NCI-H524 (cell line): ENCODE data around the gene KCNS3.

ENCODE experiments used
- DNase-seq, 2 experiments: peaks; one replicate each; lab custom pipeline; 2025; lab: John Stamatoyannopoulos, UW

The KCNS3 gene, protein sequence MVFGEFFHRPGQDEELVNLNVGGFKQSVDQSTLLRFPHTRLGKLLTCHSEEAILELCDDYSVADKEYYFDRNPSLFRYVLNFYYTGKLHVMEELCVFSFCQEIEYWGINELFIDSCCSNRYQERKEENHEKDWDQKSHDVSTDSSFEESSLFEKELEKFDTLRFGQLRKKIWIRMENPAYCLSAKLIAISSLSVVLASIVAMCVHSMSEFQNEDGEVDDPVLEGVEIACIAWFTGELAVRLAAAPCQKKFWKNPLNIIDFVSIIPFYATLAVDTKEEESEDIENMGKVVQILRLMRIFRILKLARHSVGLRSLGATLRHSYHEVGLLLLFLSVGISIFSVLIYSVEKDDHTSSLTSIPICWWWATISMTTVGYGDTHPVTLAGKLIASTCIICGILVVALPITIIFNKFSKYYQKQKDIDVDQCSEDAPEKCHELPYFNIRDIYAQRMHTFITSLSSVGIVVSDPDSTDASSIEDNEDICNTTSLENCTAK

DNA sequence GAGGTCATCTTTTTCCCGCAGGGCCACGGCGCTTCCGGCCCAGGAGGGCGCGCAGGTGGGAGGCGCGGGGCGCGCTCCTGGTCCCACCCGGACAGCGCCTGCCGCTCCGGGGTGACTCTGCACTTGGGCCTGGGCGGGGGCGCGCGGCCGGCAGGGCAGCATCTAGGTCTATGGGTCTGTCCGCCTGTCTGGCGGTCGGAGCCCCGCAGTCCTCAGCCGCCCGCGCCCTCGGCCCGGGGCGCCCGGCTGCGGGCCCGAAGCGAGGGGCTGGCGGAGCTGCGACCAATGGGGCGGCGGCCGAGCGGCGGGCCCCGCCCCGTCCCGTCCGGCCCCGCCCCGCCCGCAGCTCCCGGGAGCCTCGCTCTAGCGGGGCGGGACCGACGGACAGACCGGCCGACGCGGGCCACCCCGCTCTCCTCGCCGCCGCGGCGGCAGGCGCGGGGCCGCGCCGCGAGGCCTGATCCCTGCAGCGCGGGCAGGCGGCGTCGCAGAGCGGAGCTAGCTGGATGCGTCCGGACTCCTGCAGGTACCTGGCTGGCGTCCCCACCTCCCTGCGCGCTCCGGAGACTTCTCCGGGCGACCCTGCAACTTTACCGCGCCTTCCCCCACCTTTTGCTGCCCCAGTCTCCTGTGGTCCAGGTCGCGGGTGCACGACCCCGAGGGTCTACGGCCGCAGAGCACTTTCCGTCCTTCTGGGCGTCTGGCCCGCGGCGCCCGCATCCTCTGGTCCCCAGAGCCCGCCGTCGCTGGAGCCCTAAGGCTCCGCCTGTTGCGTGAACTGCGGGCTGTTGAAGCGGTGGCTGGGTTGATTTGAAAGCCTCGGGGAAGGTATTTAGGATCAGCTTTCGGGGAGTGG lies at the start of gene KCNS3:
Gene KCNS3 (plus strand): TSS at position 387 of the 856 bp plus-strand sequence. CDS start 52,342 bp downstream, outside the sequence.
- peak; percentile 26 to 61 for DNase-seq

DNA sequence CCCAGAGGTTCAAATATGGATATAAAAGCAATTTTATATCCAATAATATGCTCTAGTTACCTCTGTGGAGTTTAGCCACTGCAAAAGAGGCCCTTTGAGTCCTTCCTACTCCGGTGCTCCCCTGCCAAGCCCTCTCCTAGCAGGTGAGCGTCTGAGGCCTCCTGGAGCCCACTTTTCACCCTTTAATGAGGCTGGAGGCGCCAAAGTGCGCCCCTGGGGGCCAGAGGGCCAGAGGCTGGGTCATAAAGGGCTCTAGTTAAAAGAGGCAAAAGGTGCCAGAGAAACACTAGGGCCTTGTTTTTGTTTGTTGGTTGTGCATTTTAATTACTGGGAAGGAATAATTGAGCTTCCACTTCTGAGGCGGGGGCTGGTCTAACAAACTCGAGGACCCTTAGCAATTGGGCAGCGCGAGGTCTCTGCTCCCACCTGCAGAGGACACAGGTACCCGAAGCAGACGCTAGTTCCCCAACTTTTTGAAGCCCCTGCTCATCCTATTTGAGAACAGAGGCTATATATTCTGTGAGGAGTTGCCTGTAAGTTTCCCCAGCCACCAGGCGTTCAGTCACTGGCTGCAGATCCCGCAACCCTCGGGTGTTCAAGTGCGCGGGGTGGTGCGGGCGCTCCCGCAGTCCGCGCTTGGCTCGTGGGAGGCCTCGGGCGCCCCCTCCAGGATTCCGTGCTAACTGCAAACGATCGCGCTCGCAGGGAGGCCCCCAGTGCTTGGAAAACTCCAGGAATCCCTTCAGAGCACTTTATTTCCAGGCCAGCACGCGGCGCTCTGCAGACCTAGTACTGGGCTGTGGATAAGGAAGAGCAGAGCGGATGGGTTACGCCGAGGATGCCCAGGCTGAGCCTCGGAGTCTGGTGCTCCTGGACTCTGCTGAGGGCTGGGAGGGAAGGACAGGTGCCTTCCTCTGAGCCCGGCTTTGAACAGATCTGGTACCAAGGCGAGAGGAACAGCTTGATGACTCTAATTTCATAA lies 48.1 kb upstream of the KCNS3 start:
- peak; percentile 19 to 69 for DNase-seq

DNA sequence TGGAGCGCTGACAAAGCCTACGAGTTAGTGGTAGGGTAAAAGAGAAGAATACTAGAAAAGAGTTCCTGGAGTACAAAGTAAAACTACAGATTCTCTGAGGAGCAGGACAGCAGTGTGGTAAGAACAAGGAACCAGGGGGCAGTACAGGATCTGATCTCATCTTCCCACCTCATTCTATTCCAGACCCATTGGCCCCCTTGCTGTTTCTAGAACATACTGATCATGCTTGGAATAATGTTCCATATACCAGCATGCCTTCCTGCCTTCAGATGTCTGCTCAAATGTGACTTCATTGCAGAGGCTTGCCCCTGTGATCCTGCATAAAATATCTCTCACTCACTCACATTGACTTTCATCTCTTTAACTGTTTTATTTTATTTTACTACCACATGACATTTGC lies 43.0 kb upstream of the KCNS3 start:
- DNase-seq, result no peak

DNA sequence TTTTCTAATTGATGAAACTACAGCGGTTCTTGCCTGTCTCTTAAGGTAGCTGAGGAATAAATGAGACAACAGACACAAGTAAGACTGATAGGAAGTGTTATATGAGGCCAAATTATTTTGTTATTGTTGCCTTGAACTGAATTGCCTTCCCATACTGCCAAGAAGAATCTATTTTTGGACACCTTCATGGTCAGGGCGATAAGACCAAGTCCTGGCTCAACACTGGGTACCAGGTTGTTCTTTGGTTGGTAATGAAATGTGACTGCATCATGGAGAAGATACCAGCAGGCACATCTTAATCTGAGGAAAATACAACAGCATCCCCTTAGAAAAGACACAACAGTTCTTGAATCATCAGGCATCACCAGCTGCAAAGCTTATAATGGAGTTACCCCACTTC lies 38.5 kb upstream of the KCNS3 start:
- no peak for DNase-seq

DNA sequence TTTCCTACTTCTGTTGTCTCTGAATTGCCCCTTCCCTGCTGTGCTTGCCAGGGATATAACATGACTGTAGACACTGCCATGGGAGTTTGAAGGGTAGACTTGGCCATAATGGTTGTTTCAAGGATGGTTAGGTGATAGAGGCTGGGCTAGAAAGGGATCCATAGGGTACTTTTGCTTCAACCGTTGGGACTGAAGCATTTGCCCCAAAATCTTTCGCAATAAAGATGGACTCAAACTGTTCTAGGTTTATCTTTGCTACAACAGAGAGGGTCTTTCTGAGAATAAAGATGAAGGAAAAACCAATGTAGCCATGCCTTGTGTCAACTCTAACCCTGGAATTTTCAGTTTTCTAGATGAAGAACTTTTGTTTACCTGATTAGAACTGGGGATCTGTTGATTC lies 35.0 kb upstream of the KCNS3 start:
- no peak for DNase-seq

DNA sequence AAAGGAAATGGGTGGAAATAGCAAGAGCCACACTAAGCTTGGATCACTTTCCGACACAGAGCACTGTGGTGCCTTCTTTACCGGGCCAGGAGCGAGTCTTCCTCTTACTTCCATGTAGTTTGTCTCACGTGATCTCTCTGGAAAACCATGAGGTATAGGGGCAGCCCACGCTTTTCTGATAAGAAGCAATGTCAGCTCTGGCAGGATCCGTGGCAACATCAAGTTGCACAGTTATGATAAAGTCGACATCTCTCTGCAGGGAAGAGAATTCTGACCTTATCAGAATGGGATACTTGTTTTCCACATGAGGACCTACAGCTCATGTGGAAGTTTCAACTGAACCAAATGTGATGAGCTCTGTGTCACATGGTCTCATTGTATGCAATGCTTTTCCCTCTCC lies 32.7 kb upstream of the KCNS3 start:
- DNase-seq, result no peak

DNA sequence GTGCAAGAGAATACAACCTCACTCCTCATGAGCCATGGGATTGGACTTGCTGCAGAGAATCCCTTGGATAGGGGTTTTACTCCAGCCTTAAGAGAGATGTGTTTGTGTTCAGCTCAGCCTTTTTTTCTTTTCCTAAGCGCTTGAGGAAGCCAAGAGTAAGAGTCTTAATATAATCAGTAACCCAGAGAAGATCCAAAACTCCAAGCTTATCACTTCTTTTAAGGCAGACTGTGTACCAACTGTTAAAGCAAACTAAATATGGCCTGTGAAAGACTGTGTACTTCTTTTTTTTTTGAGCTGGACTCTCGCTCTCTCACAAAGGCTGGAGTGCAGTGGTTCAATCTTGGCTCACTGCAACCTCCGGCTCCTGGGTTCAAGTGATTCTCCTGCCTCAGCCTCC lies 31.8 kb upstream of the KCNS3 start:
- no peak for DNase-seq

DNA sequence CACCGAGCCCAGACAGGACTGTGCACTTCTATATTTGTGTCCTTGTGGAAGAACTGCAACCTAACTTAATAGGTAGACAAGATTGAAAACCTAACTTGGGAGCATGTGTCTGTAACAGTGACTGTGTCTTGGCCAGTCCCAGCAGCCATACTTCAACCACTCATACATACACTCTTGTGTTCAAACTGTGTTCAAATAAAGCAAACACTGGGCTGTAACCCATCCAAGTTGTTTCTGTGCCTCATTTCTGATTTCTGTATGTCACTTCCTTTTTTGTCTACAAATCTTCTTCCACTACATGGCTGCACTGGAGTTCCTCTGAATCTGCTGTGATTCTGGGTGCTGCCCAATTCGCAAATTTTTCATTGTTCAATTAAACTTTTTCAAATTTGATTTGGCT lies 31.2 kb upstream of the KCNS3 start:
- no peak for DNase-seq

DNA sequence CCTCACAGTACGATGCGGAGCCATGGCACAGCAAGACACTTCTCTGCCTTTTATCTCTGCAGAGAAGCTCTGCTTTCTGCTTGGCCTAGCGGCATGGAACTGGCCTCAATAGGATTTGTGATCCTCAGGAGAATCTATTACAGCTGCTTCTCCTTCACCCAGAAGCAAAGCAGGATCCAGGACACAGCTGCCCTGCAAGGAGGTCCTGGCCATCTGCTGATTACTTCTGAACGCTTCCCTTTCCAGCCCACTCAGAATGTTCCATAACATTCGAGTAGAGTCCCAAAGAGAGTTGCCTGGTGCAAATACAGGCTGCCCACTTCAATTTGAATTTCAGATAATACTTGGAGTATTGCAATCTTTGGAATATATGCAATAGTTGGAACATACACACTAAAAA lies 29.2 kb upstream of the KCNS3 start:
- peak; percentile 49 to 84 for DNase-seq

DNA sequence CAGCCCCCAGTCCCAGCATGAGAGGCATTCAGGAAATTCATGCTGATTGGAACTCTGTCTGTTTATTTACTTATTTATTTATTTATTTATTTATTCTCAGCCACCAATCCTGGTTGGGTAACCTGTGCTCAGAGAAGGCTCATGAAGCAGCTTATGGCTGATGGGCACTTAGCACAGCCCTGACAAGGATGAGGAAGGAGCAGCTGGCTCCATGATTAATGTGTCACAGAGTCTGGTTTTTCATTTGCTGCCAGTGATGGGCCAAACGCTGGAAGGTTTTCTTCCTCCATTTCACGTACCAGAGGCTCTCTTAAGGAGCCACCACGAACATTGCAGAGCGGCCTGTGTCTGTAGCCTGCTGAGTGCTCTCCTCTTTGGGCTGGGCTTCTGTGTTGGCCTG lies 28.3 kb upstream of the KCNS3 start:
- peak; percentile 15 to 68 for DNase-seq

DNA sequence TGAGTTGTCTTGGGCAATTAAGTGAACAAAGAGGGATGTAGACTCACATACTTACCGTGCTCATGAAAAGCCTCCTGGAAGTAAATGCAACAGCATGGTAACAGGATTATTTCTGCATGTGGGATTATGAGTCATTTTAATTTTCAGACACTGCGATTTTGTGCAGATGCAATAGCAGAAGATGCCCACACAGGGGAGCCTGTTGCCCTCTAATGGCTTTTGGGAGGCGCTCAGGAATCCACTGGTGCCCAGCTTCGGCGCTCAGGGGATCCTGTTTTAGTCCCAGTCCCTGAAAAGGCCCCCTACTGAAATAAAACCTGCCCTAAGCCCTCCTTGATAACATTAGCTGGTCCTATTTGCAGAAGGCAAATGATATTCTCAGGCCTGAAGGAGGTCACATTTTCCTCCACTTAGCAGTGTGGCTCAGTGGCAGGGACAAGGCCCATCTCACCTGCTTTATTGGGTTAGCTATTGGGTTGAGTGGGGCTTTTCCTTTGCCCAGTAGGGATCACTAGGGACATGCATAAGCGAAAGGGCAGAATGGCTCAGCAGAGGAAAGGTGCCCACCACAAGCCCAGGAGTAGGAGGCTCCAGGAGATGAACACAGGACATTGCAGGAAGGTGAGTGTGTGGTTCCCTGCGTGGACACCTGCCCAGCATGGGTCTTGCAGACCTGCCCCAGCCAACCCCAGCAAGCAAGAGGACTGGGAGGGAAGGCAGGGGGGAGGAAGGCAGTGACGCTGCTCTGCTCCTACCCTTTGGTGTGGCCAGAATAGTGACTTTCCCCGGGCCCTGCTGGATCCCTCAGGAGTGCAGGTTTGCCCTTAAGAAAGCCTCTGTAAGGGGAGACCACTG lies 26.5 kb upstream of the KCNS3 start:
- peak; percentile 84 to 95 for DNase-seq

DNA sequence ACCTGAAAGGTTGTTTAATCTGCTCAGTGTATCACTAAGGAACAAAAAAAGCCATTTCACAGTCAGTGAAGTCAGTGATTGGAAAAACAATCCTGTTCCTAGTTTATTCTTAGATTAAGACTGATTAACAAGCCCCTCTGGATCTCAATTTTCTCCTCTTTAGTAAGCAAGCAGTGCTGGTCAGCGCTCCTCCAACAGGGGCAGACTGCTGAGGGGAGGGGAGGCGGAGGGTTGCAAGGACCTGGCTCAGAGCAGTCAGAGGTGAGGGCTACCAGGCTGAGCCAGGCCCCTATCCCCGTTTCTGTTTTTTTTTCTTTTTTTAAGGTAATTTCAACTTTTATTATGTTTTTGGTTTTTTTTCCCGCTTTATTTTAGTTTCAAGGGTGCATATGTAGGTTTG lies 24.7 kb upstream of the KCNS3 start:
- no peak for DNase-seq

DNA sequence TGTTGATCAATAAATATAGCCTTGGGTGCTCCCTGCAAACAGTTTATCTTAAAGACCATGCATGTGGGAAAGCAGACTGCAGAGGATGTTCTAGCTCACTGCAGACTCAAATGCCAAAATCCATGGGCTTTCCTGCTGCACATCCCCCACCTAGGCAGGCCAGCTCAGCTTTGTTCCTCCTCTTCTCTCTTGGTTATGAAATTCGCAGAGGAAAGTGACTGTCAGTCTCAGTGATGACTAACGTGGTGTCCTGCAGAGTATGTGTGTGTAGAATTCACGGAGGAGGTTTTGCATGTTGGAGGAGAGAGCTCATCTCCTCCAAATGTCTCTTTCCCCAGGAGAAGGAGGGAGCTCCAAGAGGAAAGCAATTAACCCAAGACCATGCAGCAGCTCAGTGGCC lies 21.4 kb upstream of the KCNS3 start:
- no peak for DNase-seq

DNA sequence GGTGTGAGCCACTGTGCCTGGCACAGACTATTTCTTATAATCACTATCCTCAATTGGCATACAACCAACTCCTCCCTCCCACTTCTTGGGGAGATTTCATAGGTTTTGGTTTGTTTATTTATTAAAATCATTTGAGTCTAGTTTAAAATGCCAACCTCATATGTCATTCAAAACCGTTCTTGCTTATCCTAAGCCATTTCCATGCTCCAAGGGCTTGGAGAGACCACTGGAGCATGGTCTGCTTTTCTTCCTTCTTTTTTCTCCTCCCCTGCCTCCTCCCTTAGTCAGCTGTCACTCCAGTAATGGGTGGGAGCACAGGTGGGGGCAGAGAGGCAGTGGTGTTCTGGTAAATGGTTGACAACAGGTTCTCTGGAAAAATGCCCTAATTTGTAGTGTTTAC lies 20.4 kb upstream of the KCNS3 start:
- DNase-seq, result no peak

DNA sequence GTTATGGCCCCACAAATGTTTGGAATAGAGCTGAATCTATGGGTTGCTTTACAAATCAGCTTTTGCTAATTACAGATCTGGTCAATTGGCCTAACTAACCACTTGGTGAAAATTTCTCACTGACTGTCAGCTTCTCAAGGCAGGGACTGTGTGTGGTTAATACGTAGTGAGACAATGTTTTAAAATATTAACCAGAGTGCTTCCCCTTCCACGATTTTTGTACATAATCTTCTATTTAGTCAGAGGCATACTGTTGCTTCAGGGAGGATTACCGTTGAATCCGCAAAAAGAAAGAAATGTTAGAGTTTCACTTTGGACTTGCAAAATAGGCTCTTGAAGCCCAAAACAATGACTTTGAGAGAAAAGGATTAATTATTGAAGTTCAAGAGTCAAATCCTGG lies 14.9 kb upstream of the KCNS3 start:
- no peak for DNase-seq

DNA sequence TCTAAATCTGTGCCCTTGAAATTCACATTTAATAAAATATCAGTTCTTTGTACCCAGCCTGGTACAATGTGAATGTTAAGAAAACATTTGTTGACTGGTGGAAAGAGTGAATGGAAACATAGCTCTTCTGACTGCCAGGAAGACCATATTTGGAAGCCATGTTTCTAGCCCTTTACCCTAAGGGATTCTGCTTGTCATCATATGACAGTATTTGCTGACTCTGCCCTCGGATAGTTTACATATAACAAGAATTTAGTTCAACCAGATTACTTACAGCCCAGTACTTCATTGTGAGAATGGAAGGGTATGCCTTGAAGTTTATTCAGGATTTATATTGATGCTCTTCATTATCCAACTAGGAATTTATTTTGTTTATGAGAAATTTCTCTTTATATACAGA lies 13.8 kb upstream of the KCNS3 start:
- DNase-seq, result no peak

DNA sequence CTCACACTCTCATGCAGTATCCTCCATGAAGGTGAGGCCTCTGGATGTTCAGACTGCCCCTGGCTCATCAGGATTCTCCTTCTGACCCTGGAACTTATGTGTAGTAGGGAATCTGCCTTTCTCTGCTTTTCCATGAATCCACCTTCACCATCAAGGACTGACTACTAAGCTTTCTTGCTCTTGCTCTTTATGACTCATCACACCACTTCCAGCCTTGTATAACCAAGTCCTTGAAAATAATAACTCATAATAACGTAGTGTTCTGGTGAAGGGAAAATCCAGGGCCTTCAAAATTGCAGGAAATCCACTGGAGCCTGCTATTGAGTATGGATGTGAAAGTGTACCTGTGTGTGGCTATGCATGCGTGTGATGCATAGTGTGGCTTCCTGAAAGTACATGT lies 11.3 kb upstream of the KCNS3 start:
- DNase-seq, result no peak

DNA sequence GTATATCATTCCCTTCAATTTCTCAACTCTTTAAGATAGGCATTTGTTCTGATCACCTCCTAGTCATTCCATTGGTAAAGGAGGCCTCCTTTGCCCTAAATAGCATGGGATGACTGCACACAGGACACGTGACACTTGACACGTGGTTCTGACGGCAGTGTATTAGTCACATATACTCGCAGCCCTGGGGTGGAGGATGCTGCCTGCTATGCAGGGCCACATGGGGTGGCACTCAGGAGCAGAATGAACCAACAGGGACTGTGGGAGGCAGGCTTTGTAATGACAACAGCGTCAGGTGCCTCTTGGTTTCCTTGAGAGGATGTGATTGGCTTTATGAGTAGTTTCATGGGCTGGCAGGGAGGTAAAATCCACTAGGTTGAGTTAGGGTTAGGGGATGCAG lies 9.3 kb upstream of the KCNS3 start:
- no peak for DNase-seq

DNA sequence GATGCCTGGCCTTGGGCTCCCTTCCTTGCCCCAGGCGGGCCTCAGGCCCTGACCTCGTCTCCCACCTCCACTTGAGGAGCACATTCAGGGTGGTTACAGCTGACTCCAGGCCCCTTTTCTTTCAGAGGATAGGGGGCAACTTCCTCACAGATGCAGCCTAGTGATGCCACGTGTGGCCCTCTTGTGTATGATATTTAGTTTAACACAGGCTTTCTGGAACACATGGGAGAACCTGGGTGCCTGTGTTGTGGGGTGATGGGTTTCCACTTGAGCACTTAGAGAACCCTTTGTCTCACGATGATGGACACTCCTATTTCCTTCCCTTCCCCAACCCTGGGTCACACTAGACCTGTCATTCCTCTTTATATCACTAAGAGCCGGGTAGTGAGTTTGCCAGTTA lies 6.8 kb upstream of the KCNS3 start:
- no peak for DNase-seq

DNA sequence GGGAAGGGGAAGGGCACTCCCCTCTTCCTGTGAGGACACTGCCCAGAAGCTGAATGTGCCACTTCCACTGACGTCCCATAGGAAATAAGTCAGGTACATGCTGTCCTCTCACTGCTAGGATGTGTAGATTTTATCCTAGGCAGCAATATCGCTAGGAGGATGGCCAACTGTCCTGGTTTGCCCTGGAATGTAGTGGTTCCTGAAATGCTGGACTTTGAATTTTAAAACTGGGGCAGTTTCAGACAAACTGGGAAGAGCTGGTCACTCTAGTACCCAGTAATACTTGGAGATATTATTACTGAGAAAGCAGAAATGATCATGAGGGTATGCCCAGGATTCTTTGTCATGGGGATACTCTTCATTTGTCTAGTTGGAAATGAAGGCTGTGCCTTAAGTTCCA lies 5.4 kb upstream of the KCNS3 start:
- DNase-seq, result no peak

DNA sequence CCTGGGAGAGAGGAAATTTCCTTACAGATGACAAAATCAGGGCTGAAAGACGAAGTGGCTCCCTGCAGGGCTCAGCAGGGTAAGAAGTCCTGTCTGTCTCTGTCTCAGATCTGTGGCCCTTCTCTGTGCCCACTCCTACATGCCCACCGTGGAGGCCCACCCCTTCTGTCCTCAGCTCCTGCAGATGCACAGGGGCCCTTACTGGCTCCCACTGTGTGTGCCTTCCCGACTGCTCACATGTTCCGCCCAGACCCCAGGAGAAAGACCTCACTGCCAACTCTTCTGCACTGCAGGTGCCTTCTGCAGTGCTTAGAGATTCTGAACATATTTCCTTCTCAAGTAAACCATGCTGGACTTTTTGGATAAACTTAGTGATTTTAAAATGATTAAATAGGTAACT lies 1.9 kb upstream of the KCNS3 start:
- DNase-seq, result no peak
